ENCODE data around the gene LRGUK.

The LRGUK gene

GRCh38 chr7:134085311-134085710 lies 41.8 kb upstream of the LRGUK start:
- H3K4me3 ChIP-seq (ENCODE audit: low read depth, low read length) = no peak overlapping the region
- no peak for TF ChIP-seq CTCF (IDR thresholded peaks at IDR 0.05; ENCODE audit: borderline replicate concordance, insufficient read depth, low read depth, low read length)

GRCh38 chr7:134086998-134087735 lies 40.0 kb upstream of the LRGUK start:
- H3K4me3 ChIP-seq (ENCODE audit: low read depth, low read length) = no peak overlapping the region
- no peak for TF ChIP-seq CTCF (IDR thresholded peaks at IDR 0.05; ENCODE audit: borderline replicate concordance, insufficient read depth, low read depth, low read length)

GRCh38 chr7:134088199-134088598 lies 38.9 kb upstream of the LRGUK start:
- H3K4me3 ChIP-seq (ENCODE audit: low read depth, low read length) = no peak overlapping the region
- TF ChIP-seq CTCF (IDR thresholded peaks at IDR 0.05; ENCODE audit: borderline replicate concordance, insufficient read depth, low read depth, low read length) = no peak

- TF ChIP-seq CTCF (IDR thresholded peaks at IDR 0.05; ENCODE audit: borderline replicate concordance, insufficient read depth, low read depth, low read length) = no peak
- no peak overlapping the region for H3K4me3 ChIP-seq (ENCODE audit: low read depth, low read length)
Measured at GRCh38 chr7:134089446-134089845, 37.7 kb upstream of the LRGUK start.

GRCh38 chr7:134098072-134098471 lies 29.1 kb upstream of the LRGUK start:
- H3K4me3 ChIP-seq (ENCODE audit: low read depth, low read length) = no peak overlapping the region
- TF ChIP-seq CTCF (IDR thresholded peaks at IDR 0.05; ENCODE audit: borderline replicate concordance, insufficient read depth, low read depth, low read length) = no peak

GRCh38 chr7:134101716-134102115 lies 25.4 kb upstream of the LRGUK start:
- no peak overlapping the region for H3K4me3 ChIP-seq (ENCODE audit: low read depth, low read length)
- no peak for TF ChIP-seq CTCF (IDR thresholded peaks at IDR 0.05; ENCODE audit: borderline replicate concordance, insufficient read depth, low read depth, low read length)

- TF ChIP-seq CTCF (IDR thresholded peaks at IDR 0.05; ENCODE audit: borderline replicate concordance, insufficient read depth, low read depth, low read length) = no peak
Measured at GRCh38 chr7:134104166-134104565, 23.0 kb upstream of the LRGUK start.

More at GRCh38 chr7:134104166-134104565, 23.0 kb upstream of the LRGUK start:
- no peak overlapping the region for H3K4me3 ChIP-seq (ENCODE audit: low read depth, low read length)
